ENCODE data around the gene GNB3.
"Not testable (repeated sequence)": the region's sequence is repeated elsewhere in the genome, so short reads cannot be mapped to it uniquely, and the experiment has no call there.

The GNB3 gene

DNA sequence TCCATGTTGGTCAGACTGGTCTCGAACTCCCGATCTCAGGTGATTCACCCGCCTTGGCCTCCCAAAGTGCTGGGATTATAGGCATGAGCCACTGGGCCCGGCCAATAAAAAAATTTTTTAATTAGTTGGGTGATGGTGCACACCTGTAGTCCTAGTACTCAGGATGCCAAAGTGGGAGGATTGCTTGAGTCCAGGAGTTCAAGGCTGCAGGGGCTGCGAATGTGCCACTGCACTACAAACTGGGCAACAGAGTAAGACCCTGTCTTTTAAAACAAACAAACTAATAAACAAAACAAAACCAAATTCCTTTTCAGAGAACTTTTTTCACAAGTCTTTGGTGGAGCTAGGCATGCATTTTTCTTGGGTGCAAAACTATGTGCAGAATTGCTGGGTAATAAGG is 42.5 kb downstream of the GNB3 start:
- DNase-seq (ENCODE audit: extremely low read depth, low read depth), result no peak
- TF ChIP-seq, protein P1, sequence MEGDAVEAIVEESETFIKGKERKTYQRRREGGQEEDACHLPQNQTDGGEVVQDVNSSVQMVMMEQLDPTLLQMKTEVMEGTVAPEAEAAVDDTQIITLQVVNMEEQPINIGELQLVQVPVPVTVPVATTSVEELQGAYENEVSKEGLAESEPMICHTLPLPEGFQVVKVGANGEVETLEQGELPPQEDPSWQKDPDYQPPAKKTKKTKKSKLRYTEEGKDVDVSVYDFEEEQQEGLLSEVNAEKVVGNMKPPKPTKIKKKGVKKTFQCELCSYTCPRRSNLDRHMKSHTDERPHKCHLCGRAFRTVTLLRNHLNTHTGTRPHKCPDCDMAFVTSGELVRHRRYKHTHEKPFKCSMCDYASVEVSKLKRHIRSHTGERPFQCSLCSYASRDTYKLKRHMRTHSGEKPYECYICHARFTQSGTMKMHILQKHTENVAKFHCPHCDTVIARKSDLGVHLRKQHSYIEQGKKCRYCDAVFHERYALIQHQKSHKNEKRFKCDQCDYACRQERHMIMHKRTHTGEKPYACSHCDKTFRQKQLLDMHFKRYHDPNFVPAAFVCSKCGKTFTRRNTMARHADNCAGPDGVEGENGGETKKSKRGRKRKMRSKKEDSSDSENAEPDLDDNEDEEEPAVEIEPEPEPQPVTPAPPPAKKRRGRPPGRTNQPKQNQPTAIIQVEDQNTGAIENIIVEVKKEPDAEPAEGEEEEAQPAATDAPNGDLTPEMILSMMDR (IDR thresholded peaks at IDR 0.05; ENCODE audit: low read depth, low read length), result no peak

DNA sequence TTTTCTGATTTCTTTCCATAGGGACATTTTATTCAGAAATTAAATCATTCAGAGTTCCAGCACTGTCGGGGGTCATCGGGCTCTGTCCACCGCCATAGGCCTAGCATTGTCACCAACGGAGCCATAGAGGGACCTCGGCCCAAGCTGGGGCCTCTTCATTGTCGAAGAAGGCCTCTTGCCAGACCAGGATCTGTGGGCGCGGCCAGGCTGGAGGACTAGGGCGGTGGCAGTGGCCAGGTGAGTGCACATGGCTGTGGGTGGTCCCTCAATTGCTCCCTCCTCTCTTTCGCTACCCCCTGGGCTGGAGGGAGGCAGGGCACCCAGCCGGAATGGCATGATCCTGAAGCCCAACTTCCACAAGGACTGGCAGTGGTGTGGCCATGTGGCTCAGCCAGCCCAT is 43.0 kb downstream of the GNB3 start:
- TF ChIP-seq, protein P1 (IDR thresholded peaks at IDR 0.05; ENCODE audit: low read depth, low read length), result no peak
- no peak for DNase-seq (ENCODE audit: extremely low read depth, low read depth)

DNA sequence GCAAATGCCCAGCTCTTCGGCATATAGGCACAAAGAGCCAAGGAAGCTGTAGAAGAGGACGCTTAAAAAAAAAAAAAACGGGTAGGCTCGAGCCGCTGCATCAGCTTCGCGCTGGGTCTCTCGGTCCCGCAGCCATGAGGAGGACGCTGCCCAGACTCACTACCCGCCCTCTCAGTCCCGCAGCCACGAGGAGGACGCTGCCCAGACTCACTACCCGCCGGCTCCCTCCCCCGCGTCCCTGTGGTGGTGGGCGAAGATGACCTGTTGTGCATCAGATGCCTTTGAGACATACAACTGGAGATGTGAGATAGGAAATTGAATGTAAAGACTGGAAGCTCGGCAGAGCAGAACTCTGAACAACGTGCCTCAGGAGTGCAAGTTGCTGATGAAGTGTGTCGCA is 43.8 kb downstream of the GNB3 start:
- TF ChIP-seq, protein P1 (IDR thresholded peaks at IDR 0.05; ENCODE audit: low read depth, low read length), result no peak
- DNase-seq (ENCODE audit: extremely low read depth, low read depth), result no peak

DNA sequence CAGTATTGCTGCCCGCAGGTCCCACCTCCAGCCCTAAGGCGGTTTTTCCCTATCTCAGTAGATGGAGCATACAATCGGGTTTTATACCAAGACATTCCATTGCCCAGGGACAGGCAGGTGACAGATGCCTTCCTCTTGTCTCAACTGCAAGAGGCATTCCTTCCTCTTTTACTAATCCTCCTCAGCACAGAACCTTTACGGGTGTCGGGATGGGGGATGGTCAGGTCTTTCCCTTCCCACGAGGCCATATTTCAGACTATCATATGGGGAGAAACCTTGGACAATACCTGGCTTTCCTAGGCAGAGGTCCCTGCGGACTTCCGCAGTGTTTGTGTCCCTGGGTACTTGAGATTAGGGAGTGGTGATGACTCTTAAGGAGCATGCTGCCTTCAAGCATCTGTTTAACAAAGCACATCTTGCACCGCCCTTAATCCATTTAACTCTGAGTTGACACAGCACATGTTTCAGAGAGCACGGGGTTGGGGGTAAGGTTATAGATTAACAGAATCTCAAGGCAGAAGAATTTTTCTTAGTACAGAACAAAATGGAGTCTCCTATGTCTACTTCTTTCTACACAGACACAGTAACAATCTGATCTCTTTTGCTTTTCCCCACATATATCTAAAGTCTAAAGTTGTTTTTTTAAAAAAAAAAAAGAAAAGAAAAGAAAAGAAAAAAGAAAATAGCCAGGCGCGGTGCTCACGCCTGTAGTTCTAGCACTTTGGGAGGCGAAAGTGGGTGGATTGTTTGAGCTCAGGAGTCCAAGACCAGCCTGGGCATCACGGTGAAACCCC is 45.7 kb downstream of the GNB3 start:
- DNase-seq (ENCODE audit: extremely low read depth, low read depth), result not testable (repeated sequence)

- TF ChIP-seq, protein P1 (IDR thresholded peaks at IDR 0.05; ENCODE audit: low read depth, low read length), result no peak
- no peak for DNase-seq (ENCODE audit: extremely low read depth, low read depth)
Observed at GRCh38 chr12:6887460-6887859, 46.7 kb downstream of the GNB3 start.

DNA sequence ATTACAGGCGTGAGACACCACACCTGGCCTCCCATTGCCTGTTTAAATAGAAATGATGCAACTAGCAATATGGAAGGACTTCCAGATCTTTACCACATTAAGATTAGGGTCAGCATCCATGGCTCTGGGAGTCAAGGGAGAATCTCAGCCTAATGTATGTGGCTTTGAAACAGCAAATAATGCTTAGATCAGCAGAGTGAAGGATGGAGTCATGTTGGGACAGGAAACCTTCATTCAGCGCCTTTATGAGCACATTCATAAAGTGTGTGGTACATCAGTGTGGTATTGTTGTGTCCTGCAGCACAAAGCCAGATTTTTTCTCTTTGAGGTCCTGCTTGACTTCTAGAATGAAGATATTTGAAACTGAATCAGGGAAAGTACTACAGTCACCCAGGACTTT is 47.6 kb downstream of the GNB3 start:
- TF ChIP-seq, protein P1 (IDR thresholded peaks at IDR 0.05; ENCODE audit: low read depth, low read length), result no peak
- no peak for DNase-seq (ENCODE audit: extremely low read depth, low read depth)

DNA sequence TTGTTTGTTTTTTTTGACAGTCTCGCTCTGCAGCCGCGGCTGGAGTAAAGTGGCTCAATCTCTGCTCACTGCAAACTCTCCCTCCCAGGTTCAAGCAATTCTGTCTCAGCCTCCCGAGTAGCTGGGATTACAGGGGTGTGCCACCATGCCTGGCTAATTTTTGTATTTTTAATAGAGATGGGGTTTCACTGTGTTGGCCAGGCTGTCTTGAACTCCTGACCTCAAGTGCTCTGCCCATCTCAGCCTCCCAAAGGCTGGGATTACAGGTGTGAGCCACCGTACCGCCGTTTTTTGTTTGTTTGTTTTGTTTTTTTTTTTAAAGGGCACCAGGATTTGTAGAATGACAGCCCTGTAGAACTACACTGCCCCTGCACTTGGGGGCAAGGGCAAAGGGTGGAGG is 48.1 kb downstream of the GNB3 start:
- not testable (repeated sequence) for DNase-seq (ENCODE audit: extremely low read depth, low read depth)

- DNase-seq (ENCODE audit: extremely low read depth, low read depth), result not testable (repeated sequence)
Observed at GRCh38 chr12:6889775-6890573, 49.2 kb downstream of the GNB3 start.

Measured in AG09319 (cell line).